Measurements from ENCODE around the gene SLFN5.

GRCh38 chr17:35313875-35314409, 71.1 kb downstream of the SLFN5 start:
- TF ChIP-seq RAD21 (conservative IDR thresholded peaks at IDR 0.05), result no peak
- TF ChIP-seq, protein P1, sequence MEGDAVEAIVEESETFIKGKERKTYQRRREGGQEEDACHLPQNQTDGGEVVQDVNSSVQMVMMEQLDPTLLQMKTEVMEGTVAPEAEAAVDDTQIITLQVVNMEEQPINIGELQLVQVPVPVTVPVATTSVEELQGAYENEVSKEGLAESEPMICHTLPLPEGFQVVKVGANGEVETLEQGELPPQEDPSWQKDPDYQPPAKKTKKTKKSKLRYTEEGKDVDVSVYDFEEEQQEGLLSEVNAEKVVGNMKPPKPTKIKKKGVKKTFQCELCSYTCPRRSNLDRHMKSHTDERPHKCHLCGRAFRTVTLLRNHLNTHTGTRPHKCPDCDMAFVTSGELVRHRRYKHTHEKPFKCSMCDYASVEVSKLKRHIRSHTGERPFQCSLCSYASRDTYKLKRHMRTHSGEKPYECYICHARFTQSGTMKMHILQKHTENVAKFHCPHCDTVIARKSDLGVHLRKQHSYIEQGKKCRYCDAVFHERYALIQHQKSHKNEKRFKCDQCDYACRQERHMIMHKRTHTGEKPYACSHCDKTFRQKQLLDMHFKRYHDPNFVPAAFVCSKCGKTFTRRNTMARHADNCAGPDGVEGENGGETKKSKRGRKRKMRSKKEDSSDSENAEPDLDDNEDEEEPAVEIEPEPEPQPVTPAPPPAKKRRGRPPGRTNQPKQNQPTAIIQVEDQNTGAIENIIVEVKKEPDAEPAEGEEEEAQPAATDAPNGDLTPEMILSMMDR (IDR thresholded peaks at IDR 0.05; ENCODE audit: poor library complexity, severe bottlenecking), result no peak
- TF ChIP-seq EZH2 (IDR thresholded peaks at IDR 0.05; ENCODE audit: borderline replicate concordance, insufficient read depth, low read length, poor library complexity, severe bottlenecking), result no peak
- no peak for TF ChIP-seq SMC3 (conservative IDR thresholded peaks at IDR 0.05; ENCODE audit: poor library complexity)
- TF ChIP-seq MXI1 (conservative IDR thresholded peaks at IDR 0.05; ENCODE audit: poor library complexity, severe bottlenecking), result no peak
- TF ChIP-seq EP300 (conservative IDR thresholded peaks at IDR 0.05; ENCODE audit: poor library complexity, severe bottlenecking), result no peak
- TF ChIP-seq, protein P2, sequence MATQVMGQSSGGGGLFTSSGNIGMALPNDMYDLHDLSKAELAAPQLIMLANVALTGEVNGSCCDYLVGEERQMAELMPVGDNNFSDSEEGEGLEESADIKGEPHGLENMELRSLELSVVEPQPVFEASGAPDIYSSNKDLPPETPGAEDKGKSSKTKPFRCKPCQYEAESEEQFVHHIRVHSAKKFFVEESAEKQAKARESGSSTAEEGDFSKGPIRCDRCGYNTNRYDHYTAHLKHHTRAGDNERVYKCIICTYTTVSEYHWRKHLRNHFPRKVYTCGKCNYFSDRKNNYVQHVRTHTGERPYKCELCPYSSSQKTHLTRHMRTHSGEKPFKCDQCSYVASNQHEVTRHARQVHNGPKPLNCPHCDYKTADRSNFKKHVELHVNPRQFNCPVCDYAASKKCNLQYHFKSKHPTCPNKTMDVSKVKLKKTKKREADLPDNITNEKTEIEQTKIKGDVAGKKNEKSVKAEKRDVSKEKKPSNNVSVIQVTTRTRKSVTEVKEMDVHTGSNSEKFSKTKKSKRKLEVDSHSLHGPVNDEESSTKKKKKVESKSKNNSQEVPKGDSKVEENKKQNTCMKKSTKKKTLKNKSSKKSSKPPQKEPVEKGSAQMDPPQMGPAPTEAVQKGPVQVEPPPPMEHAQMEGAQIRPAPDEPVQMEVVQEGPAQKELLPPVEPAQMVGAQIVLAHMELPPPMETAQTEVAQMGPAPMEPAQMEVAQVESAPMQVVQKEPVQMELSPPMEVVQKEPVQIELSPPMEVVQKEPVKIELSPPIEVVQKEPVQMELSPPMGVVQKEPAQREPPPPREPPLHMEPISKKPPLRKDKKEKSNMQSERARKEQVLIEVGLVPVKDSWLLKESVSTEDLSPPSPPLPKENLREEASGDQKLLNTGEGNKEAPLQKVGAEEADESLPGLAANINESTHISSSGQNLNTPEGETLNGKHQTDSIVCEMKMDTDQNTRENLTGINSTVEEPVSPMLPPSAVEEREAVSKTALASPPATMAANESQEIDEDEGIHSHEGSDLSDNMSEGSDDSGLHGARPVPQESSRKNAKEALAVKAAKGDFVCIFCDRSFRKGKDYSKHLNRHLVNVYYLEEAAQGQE (IDR thresholded peaks at IDR 0.05; ENCODE audit: borderline replicate concordance), result no peak
- TF ChIP-seq TAF1 (IDR thresholded peaks at IDR 0.05; ENCODE audit: low read depth), result no peak

Measured in neural cell (in vitro differentiated cells).